Natural killer cell (primary cell): ENCODE results near the gene MACF1. TPM values are rescaled to one million over a fixed set of nuclear protein-coding genes. Genes with fewer than 3 reads are reported as not detected.

Source experiments
- ATAC-seq, 3 donors: fragments of 150-1000 bp in 2 of 3; fragments of 200-7000 bp in 1 of 3; cut with Tn5 transposase; 1 replicate in 1 of 3; 2 replicates in 2 of 3; pipeline ENCODE4 v1.10.0; 2021; ENCODE audit warnings: mild to moderate bottlenecking in 2 of 3, moderate library complexity in 2 of 3
- DNase-seq, 2 donors: peaks; one replicate each; pipeline versions ENCODE4 v3.0.0 to v3.0.0-alpha.2; 2013 to 2021; ENCODE audit warnings: mixed read lengths in 1 of 2
- H3K27ac ChIP-seq: one replicate; pipeline ENCODE4 v1.5.1; 2013; ENCODE audit warnings: mild to moderate bottlenecking, low read length
- H3K27me3 ChIP-seq: one replicate; pipeline ENCODE4 v1.6.1; 2013; ENCODE audit warnings: low read length; ENCODE audit not compliant: control insufficient read depth, insufficient read depth
- H3K36me3 ChIP-seq: one replicate; pipeline ENCODE4 v1.6.1; 2013; ENCODE audit warnings: low read length; ENCODE audit not compliant: control insufficient read depth, insufficient read depth
- H3K4me1 ChIP-seq: one replicate; pipeline ENCODE4 v1.6.1; 2013; ENCODE audit warnings: low read length; ENCODE audit not compliant: control insufficient read depth, insufficient read depth
- H3K4me3 ChIP-seq: one replicate; pipeline ENCODE4 v1.5.1; 2013; ENCODE audit warnings: low read length
- H3K9me3 ChIP-seq: one replicate; pipeline ENCODE4 v1.6.1; 2013; ENCODE audit warnings: low read length; ENCODE audit not compliant: control insufficient read depth, insufficient read depth
- H3K27ac Mint-ChIP-seq, 2 donors: one replicate each; pipeline ENCODE4 v1.8.0; 2022; ENCODE audit warnings: mild to moderate bottlenecking in 2 of 2, mixed read lengths in 2 of 2, moderate library complexity in 1 of 2
- H3K27me3 Mint-ChIP-seq, 2 donors: one replicate each; pipeline ENCODE4 v1.8.0; 2022; ENCODE audit warnings: low read depth in 2 of 2, mixed read lengths in 2 of 2
- H3K36me3 Mint-ChIP-seq: one replicate; pipeline ENCODE4 v1.8.0; 2022; ENCODE audit warnings: mixed read lengths
- H3K4me1 Mint-ChIP-seq, 2 donors: one replicate each; pipeline ENCODE4 v1.8.0; 2022; ENCODE audit warnings: mixed read lengths in 2 of 2
- H3K4me3 Mint-ChIP-seq: one replicate; pipeline ENCODE4 v1.8.0; 2022; ENCODE audit warnings: mild to moderate bottlenecking, moderate library complexity, mixed read lengths
- H3K9me3 Mint-ChIP-seq, 2 donors: one replicate each; pipeline ENCODE4 v1.8.0; 2022; ENCODE audit warnings: mixed read lengths in 2 of 2
- CTCF ChIP-seq: fragments of 200-600 bp; IDR thresholded peaks from one replicate; pipeline ENCODE4 v1.8.0; 2022; ENCODE audit warnings: antibody characterized with exemption
- WGBS: methylation state at CpG from one replicate; pipeline ENCODE4 v1.1.7; 2013; ENCODE audit warnings: missing lambda C conversion rate; ENCODE audit not compliant: insufficient coverage; 5-methylcytosine and 5-hydroxymethylcytosine counted together
- intact Hi-C: fragments of 100-400 bp; cut with micrococcal nuclease; formaldehyde crosslinking; loops from one replicate; pipeline ENCODE4 v1.14.2; 2022
- total RNA-seq, 4 donors: library from RNA; stranded (reverse); fragments of 120-200 nt in 1 of 4; gene quantifications; one replicate each; pipeline versions ENCODE4 v1.2.3 to v1.2.4, GENCODE V29; 2013 to 2022

The MACF1 gene
- total RNA-seq, 3 donors from 2014 or later (not counting 1 experiment from before 2014, with no cell fraction given) = 752 to 811 (median 752) TPM

DNA sequence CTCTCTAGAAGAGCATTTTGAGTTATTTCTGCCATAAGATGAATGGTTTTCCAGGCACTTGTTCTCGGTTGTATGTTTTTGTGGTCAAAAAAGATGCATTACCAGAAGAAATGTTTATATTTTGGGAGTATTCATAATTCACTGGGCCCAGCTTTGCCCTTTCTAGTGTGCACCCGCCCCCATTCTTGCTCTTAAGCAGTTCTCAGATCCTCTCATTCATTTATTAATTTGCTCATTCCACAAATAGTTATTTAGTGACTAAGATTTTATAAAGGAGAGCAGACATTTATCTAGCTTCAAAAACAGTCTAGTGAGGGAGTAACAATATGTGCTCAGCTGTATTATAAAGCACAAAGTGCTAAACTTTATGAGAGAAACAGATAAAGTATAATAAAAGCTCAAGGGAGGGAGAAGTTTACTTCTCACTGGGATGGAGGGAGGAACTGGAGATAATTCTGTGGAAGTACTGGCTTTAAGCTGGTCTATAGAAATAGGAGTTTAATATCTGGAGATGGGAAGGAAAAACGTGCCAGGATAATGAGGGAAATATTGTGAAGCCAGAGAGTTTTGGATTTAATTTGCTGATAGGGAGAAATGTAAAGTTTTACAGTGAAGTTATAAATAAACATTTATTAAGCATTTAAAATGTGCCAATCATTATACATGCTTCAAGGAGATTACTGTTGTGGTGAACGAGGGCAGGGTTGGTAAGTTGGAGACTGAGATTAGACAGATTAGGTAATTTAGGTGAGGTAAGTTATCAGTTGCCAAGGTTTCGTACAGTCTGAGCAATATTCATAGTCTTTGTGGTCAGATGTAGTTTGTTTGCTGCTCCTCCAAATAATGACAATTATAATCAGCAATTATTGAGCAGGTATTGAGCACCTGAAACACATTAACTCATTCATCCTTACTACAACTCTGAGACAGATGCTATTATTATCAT lies 9.1 kb upstream of the MACF1 start:
- intact Hi-C loops = loop anchor here (10.0 kb wide), 1 partner anchor 219 kb away; no protein-coding TSS in a partner anchor
- Mint-ChIP-seq H3K4me1 (peaks cover 56 to 66% of the 10 kb centered on the region in 2 donors), H3K27ac (peak overlapping the region; percentile 91 to 94), H3K36me3 (no peaks in the 10 kb centered on the region), H3K9me3 (no peaks in the 10 kb centered on the region), H3K4me3 (peak overlapping the region; percentile 54), H3K27me3 (no peaks in the 10 kb centered on the region)
- Histone ChIP-seq H3K27ac (peak overlapping the region; percentile 86), H3K36me3 (no peaks in the 10 kb centered on the region), H3K27me3 (no peaks in the 10 kb centered on the region), H3K9me3 (no peaks in the 10 kb centered on the region), H3K4me1 (peaks cover 60% of the 10 kb centered on the region), H3K4me3 (no peak overlapping the region)
- no peak for ATAC-seq
- peak in 1 of 2 donors; percentile 72 for DNase-seq
- TF ChIP-seq CTCF = no peak
- 22% methylated on average over 4 of the region's 5 CpGs for WGBS

DNA sequence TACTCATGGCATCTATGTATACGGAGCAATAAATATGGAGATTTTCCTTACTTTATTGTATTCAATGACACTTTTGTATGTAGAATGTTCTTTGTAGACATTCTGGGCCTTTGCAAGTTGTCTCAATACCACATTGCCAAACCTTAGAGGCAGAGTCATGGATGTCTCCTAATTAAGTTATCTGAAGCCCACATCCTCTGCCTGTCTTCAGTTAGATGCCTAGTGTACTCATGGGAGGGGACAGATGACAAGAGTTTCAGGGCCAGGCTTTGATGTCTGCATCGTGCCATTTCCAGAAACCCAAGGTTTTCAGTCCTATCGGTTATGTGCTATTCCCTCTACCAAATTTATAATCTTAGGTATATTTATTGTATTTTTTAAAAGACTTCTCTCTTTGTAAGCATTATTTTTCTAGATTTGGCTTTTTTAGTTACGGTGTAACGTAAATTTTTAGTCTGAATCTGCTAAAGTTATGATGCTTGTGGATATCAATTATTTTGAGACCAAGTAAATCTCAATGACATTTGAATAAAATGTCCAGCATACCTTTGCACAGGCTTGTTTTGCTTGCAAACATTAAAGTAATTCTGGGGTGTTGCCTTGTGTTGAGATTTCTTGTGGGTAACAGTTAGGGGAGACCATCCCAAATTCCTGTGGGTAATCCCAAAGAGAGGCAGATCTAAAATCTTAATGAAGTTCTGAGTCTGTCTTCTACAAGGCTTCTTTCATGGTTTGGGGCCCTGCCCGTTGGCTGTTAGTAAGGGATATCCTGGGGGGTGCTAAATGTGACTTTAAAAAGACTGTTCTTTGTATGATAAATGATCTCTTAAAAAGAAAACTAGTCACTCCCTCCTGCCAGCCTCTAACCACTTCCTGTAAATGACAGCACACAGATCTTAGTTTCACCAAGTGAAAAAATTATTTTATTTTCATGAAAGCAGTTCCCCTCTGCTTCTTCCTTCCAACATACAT lies 8.0 kb upstream of the MACF1 start:
- H3K36me3 ChIP-seq = no peaks in the 10 kb centered on the region
- peak; percentile 64 to 91 (median 86) for ATAC-seq
- 12% methylated on average over 3 of the region's 6 CpGs for WGBS
- H3K27ac Mint-ChIP-seq = peak overlapping the region; percentile 91 to 94
- DNase-seq = peak; percentile 37 to 87
- peak overlapping the region; percentile 74 for H3K4me3 Mint-ChIP-seq
- peaks cover 58% of the 10 kb centered on the region for H3K4me1 ChIP-seq
- H3K9me3 Mint-ChIP-seq = no peaks in the 10 kb centered on the region
- H3K27me3 ChIP-seq = no peaks in the 10 kb centered on the region
- H3K27me3 Mint-ChIP-seq = no peaks in the 10 kb centered on the region
- peaks cover 61 to 71% of the 10 kb centered on the region in 2 donors for H3K4me1 Mint-ChIP-seq
- H3K9me3 ChIP-seq = no peaks in the 10 kb centered on the region
- no peak for TF ChIP-seq CTCF
- intact Hi-C loops = loop anchor here (1.0 to 10.0 kb wide), 2 partner anchors 20 to 218 kb away; no protein-coding TSS in a partner anchor
- H3K27ac ChIP-seq = peak overlapping the region; percentile 86
- H3K4me3 ChIP-seq = no peak overlapping the region
- no peaks in the 10 kb centered on the region for H3K36me3 Mint-ChIP-seq

- Histone ChIP-seq H3K27me3 (no peaks in the 10 kb centered on the region), H3K27ac (no peak overlapping the region), H3K4me3 (no peak overlapping the region), H3K4me1 (peaks cover 38% of the 10 kb centered on the region), H3K36me3 (no peaks in the 10 kb centered on the region), H3K9me3 (no peaks in the 10 kb centered on the region)
- TF ChIP-seq CTCF = no peak
- intact Hi-C loops = loop anchor here (10.0 kb wide), 1 partner anchor 215 kb away; no protein-coding TSS in a partner anchor
- Mint-ChIP-seq H3K9me3 (no peaks in the 10 kb centered on the region), H3K27ac (peak overlapping the region in 1 of 2 donors; percentile 32), H3K4me1 (peaks cover 52 to 64% of the 10 kb centered on the region in 2 donors), H3K36me3 (no peaks in the 10 kb centered on the region), H3K4me3 (no peak overlapping the region), H3K27me3 (no peaks in the 10 kb centered on the region)
- ATAC-seq (no peak), DNase-seq (no peak)
- no CpG with 5 or more reads among the region's 1 CpG for WGBS
These were observed 4.9 kb upstream of the MACF1 start for GRCh38 chr1:39199593-39199992.
